ENCODE results near the gene TTYH3.

TTYH3 gene

DNA sequence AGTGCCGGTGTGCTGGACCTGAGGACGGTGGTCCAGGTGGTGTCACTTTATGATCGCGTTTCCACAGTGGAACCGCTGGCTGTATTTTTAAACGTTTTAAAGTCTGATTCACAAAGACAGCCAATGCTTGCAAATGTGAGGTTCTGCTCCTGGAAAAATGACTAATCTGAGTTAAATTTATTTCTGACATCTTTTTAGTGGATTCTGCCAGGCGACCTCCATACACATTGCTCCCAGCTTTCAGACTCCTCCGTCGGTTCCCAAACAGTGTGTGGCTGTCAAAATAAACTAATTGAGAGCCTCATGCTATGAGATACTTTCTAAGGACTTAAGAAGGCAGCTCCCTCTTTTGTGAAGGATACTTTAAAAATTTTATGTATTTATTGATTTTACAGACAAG, 12.7 kb upstream of the TTYH3 start:
- H3K4me3 Mint-ChIP-seq, result peak overlapping the region; percentile 29 to 72 (median 41)
- TF ChIP-seq, protein P1, sequence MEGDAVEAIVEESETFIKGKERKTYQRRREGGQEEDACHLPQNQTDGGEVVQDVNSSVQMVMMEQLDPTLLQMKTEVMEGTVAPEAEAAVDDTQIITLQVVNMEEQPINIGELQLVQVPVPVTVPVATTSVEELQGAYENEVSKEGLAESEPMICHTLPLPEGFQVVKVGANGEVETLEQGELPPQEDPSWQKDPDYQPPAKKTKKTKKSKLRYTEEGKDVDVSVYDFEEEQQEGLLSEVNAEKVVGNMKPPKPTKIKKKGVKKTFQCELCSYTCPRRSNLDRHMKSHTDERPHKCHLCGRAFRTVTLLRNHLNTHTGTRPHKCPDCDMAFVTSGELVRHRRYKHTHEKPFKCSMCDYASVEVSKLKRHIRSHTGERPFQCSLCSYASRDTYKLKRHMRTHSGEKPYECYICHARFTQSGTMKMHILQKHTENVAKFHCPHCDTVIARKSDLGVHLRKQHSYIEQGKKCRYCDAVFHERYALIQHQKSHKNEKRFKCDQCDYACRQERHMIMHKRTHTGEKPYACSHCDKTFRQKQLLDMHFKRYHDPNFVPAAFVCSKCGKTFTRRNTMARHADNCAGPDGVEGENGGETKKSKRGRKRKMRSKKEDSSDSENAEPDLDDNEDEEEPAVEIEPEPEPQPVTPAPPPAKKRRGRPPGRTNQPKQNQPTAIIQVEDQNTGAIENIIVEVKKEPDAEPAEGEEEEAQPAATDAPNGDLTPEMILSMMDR (IDR thresholded peaks at IDR 0.05; ENCODE audit: unreplicated experiment in 3 of 3), result no peak
- peak overlapping the region; percentile 95 to 99 (median 97) for H3K27ac Mint-ChIP-seq
- no peaks in the 10 kb centered on the region for H3K27me3 Mint-ChIP-seq (ENCODE audit: low read depth)
- H3K36me3 Mint-ChIP-seq (ENCODE audit: low read depth), result no peaks in the 10 kb centered on the region
- H3K9me3 Mint-ChIP-seq, result no peaks in the 10 kb centered on the region
- H3K4me1 Mint-ChIP-seq, result peaks cover 67% of the 10 kb centered on the region

DNA sequence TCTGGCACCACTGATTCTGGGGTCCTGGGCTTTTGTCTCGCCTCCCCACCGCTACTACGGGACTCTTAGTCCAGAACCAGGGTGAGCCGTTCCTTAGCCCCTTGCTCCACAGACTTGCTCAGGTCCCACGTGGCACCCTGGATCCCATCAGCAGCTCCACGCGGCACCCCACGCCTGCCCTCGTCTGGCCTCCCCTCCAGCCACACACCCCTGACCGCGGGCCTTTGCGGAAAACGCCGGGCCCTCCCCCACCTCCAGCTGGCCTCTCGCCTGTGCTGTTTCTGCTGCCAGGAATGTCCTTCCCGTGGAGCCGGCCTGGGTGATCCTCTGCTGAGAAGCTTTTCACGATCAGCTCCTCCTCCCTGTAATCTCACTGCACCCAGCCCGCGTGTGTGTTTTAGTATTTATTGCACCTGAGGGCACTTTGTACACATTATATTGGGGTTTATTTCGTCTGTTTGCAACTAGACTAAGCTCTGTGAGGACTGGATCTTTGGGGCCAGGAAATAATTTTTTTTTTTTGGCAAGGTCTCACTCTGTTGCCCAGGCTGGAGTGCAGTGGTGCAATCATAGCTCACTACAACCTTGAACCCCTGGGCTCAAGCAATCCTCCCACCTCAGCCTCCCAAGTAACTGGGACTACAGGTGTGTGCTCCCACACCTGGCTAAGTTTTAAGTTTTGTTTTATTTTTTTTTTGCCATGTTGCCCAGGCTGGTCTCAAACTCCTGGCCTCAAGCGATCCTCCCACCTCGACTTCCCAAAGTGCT, 10.5 kb upstream of the TTYH3 start:
- H3K4me3 Mint-ChIP-seq, result peak overlapping the region; percentile 18 to 61 (median 58)
- H3K9me3 Mint-ChIP-seq, result no peaks in the 10 kb centered on the region
- H3K27ac Mint-ChIP-seq, result peak overlapping the region; percentile 98 to 100 (median 99)
- TF ChIP-seq, protein P1 (IDR thresholded peaks at IDR 0.05; ENCODE audit: unreplicated experiment in 3 of 3), result no peak
- H3K36me3 Mint-ChIP-seq (ENCODE audit: low read depth), result no peaks in the 10 kb centered on the region
- H3K4me1 Mint-ChIP-seq, result peaks cover 65% of the 10 kb centered on the region
- H3K27me3 Mint-ChIP-seq (ENCODE audit: low read depth), result no peaks in the 10 kb centered on the region

DNA sequence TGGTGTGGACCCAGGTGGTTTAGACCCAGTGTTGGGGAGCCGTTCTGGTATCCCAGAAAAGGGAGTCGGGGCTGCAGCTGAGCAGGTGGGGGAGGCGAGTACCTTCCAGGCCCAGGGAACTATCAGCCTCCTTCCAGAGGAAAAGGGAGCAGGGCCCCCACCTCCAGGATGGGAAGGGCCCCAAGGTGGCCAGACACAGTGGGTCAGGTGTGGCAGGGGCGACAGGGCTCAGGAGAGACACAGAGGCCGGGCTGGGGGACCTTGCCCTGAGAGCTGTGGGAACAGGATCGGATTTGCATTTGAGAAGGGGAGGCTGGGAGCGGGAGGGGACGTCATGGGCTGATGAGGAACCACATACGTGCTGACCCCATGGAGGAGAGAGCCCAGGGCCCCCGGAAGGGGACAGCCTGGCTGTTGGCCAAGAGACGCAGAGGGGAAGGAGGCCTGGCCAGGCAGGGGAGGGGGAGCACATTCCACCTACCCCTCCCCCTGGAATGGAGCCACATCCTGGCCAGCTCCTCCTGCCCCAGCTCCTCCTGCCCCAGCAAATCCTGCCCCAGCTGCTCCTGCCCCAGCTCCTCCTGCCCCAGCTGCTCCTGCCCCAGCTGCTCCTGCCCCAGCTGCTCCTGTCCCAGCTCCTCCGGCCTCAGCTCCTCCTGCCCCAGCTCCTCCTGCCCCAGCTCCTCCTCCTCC, 9.7 kb upstream of the TTYH3 start:
- H3K27me3 Mint-ChIP-seq (ENCODE audit: low read depth), result no peaks in the 10 kb centered on the region
- no peaks in the 10 kb centered on the region for H3K9me3 Mint-ChIP-seq
- no peaks in the 10 kb centered on the region for H3K36me3 Mint-ChIP-seq (ENCODE audit: low read depth)
- peak overlapping the region; percentile 98 to 100 (median 99) for H3K27ac Mint-ChIP-seq
- H3K4me1 Mint-ChIP-seq, result peaks cover 66% of the 10 kb centered on the region
- peak overlapping the region; percentile 58 to 68 (median 59) for H3K4me3 Mint-ChIP-seq
- TF ChIP-seq, protein P1 (IDR thresholded peaks at IDR 0.05; ENCODE audit: unreplicated experiment in 3 of 3), result no peak

DNA sequence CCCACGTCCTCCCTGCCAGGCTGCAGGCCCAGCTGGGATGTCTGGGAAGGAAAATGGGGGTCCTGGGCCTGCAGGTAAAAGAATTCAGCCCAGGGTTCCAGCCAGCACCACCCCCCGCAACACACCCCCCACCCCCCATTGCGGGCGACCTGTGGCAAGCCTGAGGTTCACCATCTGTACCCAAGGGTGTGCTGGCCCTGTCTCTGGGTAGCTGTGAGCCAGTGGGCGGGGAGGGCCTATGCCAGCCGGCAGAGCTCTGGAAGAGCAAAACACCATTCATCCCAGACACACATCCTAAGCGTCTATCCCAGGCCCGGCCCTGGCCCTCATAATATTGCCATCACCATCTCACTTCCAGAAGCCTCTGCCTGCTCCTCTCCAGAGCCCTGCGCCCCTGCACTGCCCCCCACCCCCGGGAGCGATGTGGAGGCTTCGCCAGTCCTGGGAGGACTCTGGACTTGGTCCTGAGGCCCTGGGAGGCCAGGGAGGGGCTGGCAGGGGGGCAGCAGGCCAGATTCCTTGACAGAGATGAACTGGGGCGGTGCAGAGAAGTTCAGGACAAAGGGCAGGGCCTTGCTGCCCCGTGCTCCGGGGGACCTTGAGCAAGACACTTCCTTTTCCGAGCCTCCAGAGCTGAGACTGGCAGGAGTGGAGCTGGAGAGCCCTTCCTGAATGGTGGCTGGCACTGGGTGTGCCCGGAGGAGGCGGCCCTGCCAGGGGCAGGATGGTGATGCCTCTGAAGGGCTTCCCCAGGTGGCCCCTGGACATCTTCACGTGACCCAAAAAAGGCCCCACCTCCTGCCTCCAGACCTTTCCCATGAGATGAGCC, 8.7 kb upstream of the TTYH3 start:
- TF ChIP-seq, protein P1 (IDR thresholded peaks at IDR 0.05; ENCODE audit: unreplicated experiment in 3 of 3), result no peak
- H3K4me3 Mint-ChIP-seq, result no peak overlapping the region
- H3K36me3 Mint-ChIP-seq (ENCODE audit: low read depth), result no peaks in the 10 kb centered on the region
- peak overlapping the region; percentile 80 to 99 (median 98) for H3K27ac Mint-ChIP-seq
- H3K4me1 Mint-ChIP-seq, result peaks cover 61% of the 10 kb centered on the region
- no peaks in the 10 kb centered on the region for H3K9me3 Mint-ChIP-seq
- H3K27me3 Mint-ChIP-seq (ENCODE audit: low read depth), result no peaks in the 10 kb centered on the region

GRCh38 chr7:2623698-2624014, 8.1 kb upstream of the TTYH3 start:
- Mint-ChIP-seq H3K4me1 (peaks cover 57% of the 10 kb centered on the region), H3K36me3 (ENCODE audit: low read depth) (no peaks in the 10 kb centered on the region), H3K4me3 (no peak overlapping the region), H3K27ac (peak overlapping the region; percentile 80 to 99 (median 98)), H3K9me3 (no peaks in the 10 kb centered on the region), H3K27me3 (ENCODE audit: low read depth) (no peaks in the 10 kb centered on the region)
- TF ChIP-seq, protein P1 (IDR thresholded peaks at IDR 0.05; ENCODE audit: unreplicated experiment in 3 of 3), result no peak
